Ascending aorta (tissue), 2 donors: ENCODE results near the gene DGCR2. TPM values are rescaled to one million over a fixed set of nuclear protein-coding genes. Genes with fewer than 3 reads are reported as not detected.

Experiments
- DNase-seq, 2 donors: peaks; one replicate each; pipeline ENCODE4 v3.0.0-alpha.2; 2019; ENCODE audit warnings: low spot score in 2 of 2
- H3K27ac ChIP-seq, 2 donors: fragments of 200-600 bp; sonication (generic); one replicate each; pipeline ENCODE4 v1.5.1; 2016 to 2017; ENCODE audit warnings: mild to moderate bottlenecking in 1 of 2
- H3K27me3 ChIP-seq: fragments of 200-600 bp; sonication (generic); one replicate; pipeline ENCODE4 v1.5.1; 2017
- H3K36me3 ChIP-seq, 2 donors: fragments of 200-600 bp; sonication (generic); one replicate each; pipeline ENCODE4 v1.5.1; 2016
- H3K4me1 ChIP-seq, 2 donors: fragments of 200-600 bp; sonication (generic); one replicate each; pipeline ENCODE4 v1.5.1; 2016 to 2017; ENCODE audit warnings: mild to moderate bottlenecking in 1 of 2
- H3K4me3 ChIP-seq, 2 donors: fragments of 200-600 bp; sonication (generic); one replicate each; pipeline ENCODE4 v1.5.1; 2016 to 2017; ENCODE audit warnings: mild to moderate bottlenecking in 1 of 2
- H3K9me3 ChIP-seq, 2 donors: fragments of 200-600 bp; sonication (generic); one replicate each; pipeline ENCODE4 v1.5.1; 2016
- CTCF ChIP-seq, 3 experiments: fragments of 200-600 bp in 2 of 3; fragments of 450-650 bp in 1 of 3; sonication (generic) in 2 of 3; IDR thresholded peaks; one replicate each; pipeline ENCODE4 v1.5.1; 2016 to 2019; ENCODE audit warnings: antibody characterized with exemption in 3 of 3, mild to moderate bottlenecking in 1 of 3, moderate library complexity in 1 of 3
- intact Hi-C: fragments of 100-400 bp; cut with DNase I; formaldehyde crosslinking; loops from one replicate; pipeline ENCODE4 v1.15.1; 2023
- total RNA-seq: library from RNA; depleted of rRNA; stranded (reverse); fragments of >200 nt; gene quantifications from one replicate; pipeline ENCODE4 v1.1.0, GENCODE V29; 2016

The DGCR2 gene
- total RNA-seq, 1 donor from 2014 or later, result 34.7 TPM

GRCh38 chr22:18999008-18999407 is 123.2 kb downstream of the DGCR2 start:
- DNase-seq, result no peak
- no peaks in the 10 kb centered on the region for H3K27me3 ChIP-seq
- no peak overlapping the region for H3K4me3 ChIP-seq
- H3K27ac ChIP-seq, result no peak overlapping the region
- H3K9me3 ChIP-seq, result no peaks in the 10 kb centered on the region
- intact Hi-C loops, result no loop called here
- no peak for TF ChIP-seq CTCF (IDR thresholded peaks at IDR 0.05)
- no peaks in the 10 kb centered on the region for H3K4me1 ChIP-seq
- no peaks in the 10 kb centered on the region for H3K36me3 ChIP-seq

DNA sequence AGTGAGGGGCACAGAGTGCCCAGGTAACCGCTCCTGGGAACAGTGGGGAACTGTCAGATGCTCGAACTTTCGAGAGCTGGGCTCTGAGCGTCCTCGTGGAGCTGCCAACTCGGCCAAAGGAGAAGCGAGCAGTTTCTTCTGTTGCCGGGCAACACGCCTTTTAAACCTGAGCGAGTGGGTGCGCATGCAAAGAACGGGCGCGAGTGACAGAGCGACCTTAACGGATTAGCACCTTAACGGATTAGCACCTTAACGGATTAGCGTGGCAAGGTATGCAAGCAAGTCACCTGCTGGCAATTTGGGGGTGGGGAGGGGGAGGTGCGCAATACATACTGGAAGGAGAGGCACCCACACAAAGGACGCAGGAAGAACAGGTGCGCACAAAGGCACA is 124.3 kb downstream of the DGCR2 start:
- DNase-seq, result no peak
- no peak for TF ChIP-seq CTCF (IDR thresholded peaks at IDR 0.05)
- no peaks in the 10 kb centered on the region for H3K4me1 ChIP-seq
- H3K27me3 ChIP-seq, result no peaks in the 10 kb centered on the region
- intact Hi-C loops, result no loop called here
- no peaks in the 10 kb centered on the region for H3K36me3 ChIP-seq
- H3K4me3 ChIP-seq, result no peak overlapping the region
- H3K9me3 ChIP-seq, result no peaks in the 10 kb centered on the region
- H3K27ac ChIP-seq, result no peak overlapping the region

- Histone ChIP-seq H3K27me3 (no peaks in the 10 kb centered on the region), H3K27ac (no peak overlapping the region), H3K9me3 (no peaks in the 10 kb centered on the region), H3K36me3 (no peaks in the 10 kb centered on the region), H3K4me3 (no peak overlapping the region), H3K4me1 (no peaks in the 10 kb centered on the region)
- DNase-seq, result no peak
- intact Hi-C loops, result no loop called here
- TF ChIP-seq CTCF (IDR thresholded peaks at IDR 0.05), result no peak
Observed at GRCh38 chr22:18997306-18997924, 124.8 kb downstream of the DGCR2 start.

- TF ChIP-seq CTCF (IDR thresholded peaks at IDR 0.05), result no peak
- DNase-seq, result no peak
- H3K27ac ChIP-seq, result no peak overlapping the region
- no peaks in the 10 kb centered on the region for H3K36me3 ChIP-seq
- H3K27me3 ChIP-seq, result no peaks in the 10 kb centered on the region
- no peak overlapping the region for H3K4me3 ChIP-seq
- intact Hi-C loops, result no loop called here
- no peaks in the 10 kb centered on the region for H3K9me3 ChIP-seq
- no peaks in the 10 kb centered on the region for H3K4me1 ChIP-seq
Observed at GRCh38 chr22:18996376-18996900, 125.8 kb downstream of the DGCR2 start.

DNA sequence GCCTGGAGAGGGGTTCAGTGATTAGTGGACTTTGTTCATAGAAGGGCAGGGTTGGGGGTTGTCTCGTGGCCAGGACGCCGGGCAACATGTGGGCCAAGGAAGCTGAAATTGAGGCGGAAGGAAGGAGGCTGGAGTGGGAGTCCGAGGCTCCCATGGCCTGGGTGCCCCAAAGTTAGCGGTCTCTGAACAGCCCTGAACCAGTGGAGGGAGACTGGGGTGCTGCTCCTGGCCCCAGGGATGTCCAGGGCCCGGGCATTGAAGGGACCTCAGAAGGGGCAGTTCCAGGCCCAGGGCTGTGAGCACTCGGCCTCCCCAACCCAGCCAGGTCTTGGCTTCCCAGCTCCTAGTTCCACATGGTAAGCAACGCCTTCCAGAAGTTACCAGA is 126.9 kb downstream of the DGCR2 start:
- Histone ChIP-seq H3K27ac (no peak overlapping the region), H3K9me3 (no peaks in the 10 kb centered on the region), H3K27me3 (no peaks in the 10 kb centered on the region), H3K36me3 (no peaks in the 10 kb centered on the region), H3K4me3 (no peak overlapping the region), H3K4me1 (no peaks in the 10 kb centered on the region)
- TF ChIP-seq CTCF (IDR thresholded peaks at IDR 0.05), result no peak
- no peak for DNase-seq
- intact Hi-C loops, result no loop called here
